Upper lobe of left lung (tissue), 6 donors: ENCODE data around the gene CD14. TPM values are rescaled to one million over a fixed set of nuclear protein-coding genes. Genes with fewer than 3 reads are reported as not detected.
A peak's percentile ranks its signal among the peaks of the same experiment; 100 is the strongest.
"Not testable (repeated sequence)": the region's sequence is repeated elsewhere in the genome, so short reads cannot be mapped to it uniquely, and the experiment has no call there.

ENCODE experiments used
- ATAC-seq, 2 donors: fragments of 200-7000 bp; cut with Tn5 transposase; one replicate each; pipeline ENCODE4 v1.9.1; 2022; ENCODE audit warnings: mild to moderate bottlenecking in 2 of 2, moderate library complexity in 2 of 2; ENCODE audit not compliant: low FRiP score in 2 of 2
- DNase-seq, 2 donors: peaks; one replicate each; pipeline ENCODE4 v3.0.0-alpha.2; 2019 to 2020
- H3K27ac ChIP-seq, 4 donors: fragments of 200-600 bp; sonication (generic); one replicate each; pipeline ENCODE4 v1.5.1; 2016 to 2019
- H3K27me3 ChIP-seq, 4 donors: fragments of 200-600 bp; sonication (generic); one replicate each; pipeline ENCODE4 v1.5.1; 2017 to 2019
- H3K36me3 ChIP-seq, 4 donors: fragments of 200-600 bp; sonication (generic); one replicate each; pipeline ENCODE4 v1.5.1; 2016 to 2019
- H3K4me1 ChIP-seq, 4 donors: fragments of 200-600 bp; sonication (generic); one replicate each; pipeline ENCODE4 v1.5.1; 2018 to 2019
- H3K4me3 ChIP-seq, 4 donors: fragments of 200-600 bp; sonication (generic); one replicate each; pipeline ENCODE4 v1.5.1; 2017 to 2019; ENCODE audit warnings: mild to moderate bottlenecking in 2 of 4, moderate library complexity in 1 of 4
- H3K9me3 ChIP-seq, 4 donors: fragments of 200-600 bp; sonication (generic); one replicate each; pipeline ENCODE4 v1.5.1; 2018 to 2019
- EP300 ChIP-seq, 4 donors: sonication (generic); formaldehyde crosslinking; IDR thresholded peaks; one replicate each; pipeline ENCODE4 v1.5.1; 2017; ENCODE audit warnings: antibody characterized with exemption in 4 of 4, control low read depth in 2 of 4
- POLR2A ChIP-seq, 4 donors: fragments of 450-650 bp; IDR thresholded peaks; one replicate each; pipeline ENCODE4 v1.5.1; 2016 to 2017; ENCODE audit warnings: antibody characterized with exemption in 4 of 4, mild to moderate bottlenecking in 2 of 4
- POLR2AphosphoS5 ChIP-seq, 2 donors: sonication (generic); formaldehyde crosslinking; IDR thresholded peaks; one replicate each; pipeline ENCODE4 v1.5.1; 2017; ENCODE audit warnings: antibody characterized with exemption in 2 of 2
- WGBS, 2 donors: methylation state at CpG; one replicate each; pipeline ENCODE4 v1.1.5; 2017 to 2018; 5-methylcytosine and 5-hydroxymethylcytosine counted together
- total RNA-seq, 6 donors: library from RNA; depleted of rRNA in 4 of 6; stranded (reverse); fragments of >200 nt in 4 of 6; gene quantifications; one replicate each; pipeline versions ENCODE4 v1.1.0 to v1.2.1, GENCODE V29; 2016 to 2021
- TF ChIP-seq, protein P1 (sequence below), 6 experiments: fragments of 450-650 bp in 4 of 6; fragments of 200-600 bp in 2 of 6; sonication (generic) in 2 of 6; IDR thresholded peaks; one replicate each; pipeline ENCODE4 v1.5.1; 2016 to 2019; ENCODE audit warnings: antibody characterized with exemption in 6 of 6
- donor health status: DM: no; HTN: no; CAD: no; lungs with moderate emphysema.
- donor health status: DM: no; HTN: yes; CAD: no; lungs with severe emphysema.

The CD14 gene
- total RNA-seq, 6 donors from 2014 or later = 27.3 to 195 (median 102) TPM

DNA sequence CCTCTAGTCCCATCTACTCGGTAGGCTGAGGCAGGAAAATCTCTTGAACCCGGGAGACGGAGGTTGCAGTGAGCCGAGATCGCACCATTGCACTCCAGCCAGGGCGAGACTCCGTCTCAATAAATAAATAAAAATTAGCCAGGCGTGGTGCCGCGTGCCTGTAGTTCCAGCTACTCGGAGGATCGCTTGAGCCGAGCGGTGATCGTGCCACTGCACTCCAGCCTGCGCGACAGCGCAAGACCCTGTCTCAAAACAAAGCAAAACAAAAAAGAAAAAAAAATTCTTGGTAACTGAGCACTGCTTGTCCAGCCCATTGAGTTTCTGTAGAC lies 31.0 kb upstream of the CD14 start:
- H3K27me3 ChIP-seq = no peaks in the 10 kb centered on the region
- 17 to 22% methylated on average over 18 of the region's 18 CpGs for WGBS, 2 donors
- peaks cover 17 to 28% (median 19%) of the 10 kb centered on the region in 4 donors for H3K4me1 ChIP-seq
- peak overlapping the region; percentile 47 to 87 (median 86) for H3K4me3 ChIP-seq
- peaks cover 32 to 61% (median 51%) of the 10 kb centered on the region in 4 donors for H3K36me3 ChIP-seq
- DNase-seq (peak in 1 of 2 donors; percentile 61), ATAC-seq (no peak)
- H3K9me3 ChIP-seq = no peaks in the 10 kb centered on the region
- no peak for TF ChIP-seq POLR2AphosphoS5 (IDR thresholded peaks at IDR 0.05)
- no peak for TF ChIP-seq EP300 (IDR thresholded peaks at IDR 0.05)
- TF ChIP-seq, protein P1, sequence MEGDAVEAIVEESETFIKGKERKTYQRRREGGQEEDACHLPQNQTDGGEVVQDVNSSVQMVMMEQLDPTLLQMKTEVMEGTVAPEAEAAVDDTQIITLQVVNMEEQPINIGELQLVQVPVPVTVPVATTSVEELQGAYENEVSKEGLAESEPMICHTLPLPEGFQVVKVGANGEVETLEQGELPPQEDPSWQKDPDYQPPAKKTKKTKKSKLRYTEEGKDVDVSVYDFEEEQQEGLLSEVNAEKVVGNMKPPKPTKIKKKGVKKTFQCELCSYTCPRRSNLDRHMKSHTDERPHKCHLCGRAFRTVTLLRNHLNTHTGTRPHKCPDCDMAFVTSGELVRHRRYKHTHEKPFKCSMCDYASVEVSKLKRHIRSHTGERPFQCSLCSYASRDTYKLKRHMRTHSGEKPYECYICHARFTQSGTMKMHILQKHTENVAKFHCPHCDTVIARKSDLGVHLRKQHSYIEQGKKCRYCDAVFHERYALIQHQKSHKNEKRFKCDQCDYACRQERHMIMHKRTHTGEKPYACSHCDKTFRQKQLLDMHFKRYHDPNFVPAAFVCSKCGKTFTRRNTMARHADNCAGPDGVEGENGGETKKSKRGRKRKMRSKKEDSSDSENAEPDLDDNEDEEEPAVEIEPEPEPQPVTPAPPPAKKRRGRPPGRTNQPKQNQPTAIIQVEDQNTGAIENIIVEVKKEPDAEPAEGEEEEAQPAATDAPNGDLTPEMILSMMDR (IDR thresholded peaks at IDR 0.05) = no peak
- TF ChIP-seq POLR2A (IDR thresholded peaks at IDR 0.05) = no peak
- H3K27ac ChIP-seq = peak overlapping the region; percentile 87 to 94 (median 93)

DNA sequence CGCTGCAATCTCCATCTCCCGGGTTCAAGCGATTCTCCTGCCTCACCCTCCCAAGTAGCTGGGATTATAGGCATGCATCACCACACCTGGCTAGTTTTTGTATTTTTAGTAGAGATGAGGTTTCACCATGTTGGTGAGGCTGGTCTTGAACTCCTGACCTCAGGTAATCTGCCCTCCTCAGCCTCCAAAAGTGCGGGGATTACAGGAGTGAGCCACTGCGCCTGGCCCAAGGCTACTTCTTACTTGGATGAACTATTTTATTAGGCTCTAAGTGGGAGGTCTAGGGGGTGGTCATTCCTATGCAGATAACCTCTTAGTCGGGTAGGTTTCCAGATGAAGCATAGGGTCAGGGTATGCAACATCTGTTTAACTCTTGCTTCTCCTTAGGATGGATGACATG lies 27.4 kb upstream of the CD14 start:
- H3K9me3 ChIP-seq, H3K27me3 ChIP-seq, ATAC-seq, DNase-seq, H3K27ac ChIP-seq, H3K4me3 ChIP-seq: not testable (repeated sequence)
- WGBS, 2 donors = 84 to 95% methylated on average over 6 of the region's 6 CpGs
- H3K36me3 ChIP-seq = peaks cover 52 to 79% (median 74%) of the 10 kb centered on the region in 4 donors
- H3K4me1 ChIP-seq = peaks cover 5 to 10% (median 7%) of the 10 kb centered on the region in 4 donors

DNA sequence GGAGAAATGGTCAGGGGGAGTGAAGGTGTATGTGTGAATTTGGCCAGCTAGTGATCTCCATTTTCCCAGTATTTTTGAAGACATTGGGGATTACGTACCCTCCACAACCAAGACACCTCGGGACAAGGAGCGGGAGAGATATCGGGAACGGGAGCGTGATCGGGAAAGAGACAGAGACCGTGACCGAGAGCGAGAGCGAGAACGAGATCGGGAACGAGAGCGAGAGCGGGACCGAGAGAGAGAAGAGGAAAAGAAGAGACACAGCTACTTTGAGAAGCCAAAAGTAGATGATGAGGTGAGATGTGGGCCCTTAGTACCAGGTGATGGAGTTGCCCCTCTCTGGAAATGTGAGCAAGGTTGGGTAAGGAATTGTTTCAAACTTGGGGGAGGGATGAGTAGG lies 25.9 kb upstream of the CD14 start:
- DNase-seq (no peak), ATAC-seq (no peak)
- peaks cover 3 to 5% (median 4%) of the 10 kb centered on the region in 4 donors for H3K4me1 ChIP-seq
- H3K27ac ChIP-seq = no peak overlapping the region
- H3K36me3 ChIP-seq = peaks cover 64 to 94% (median 88%) of the 10 kb centered on the region in 4 donors
- no peak for TF ChIP-seq POLR2AphosphoS5 (IDR thresholded peaks at IDR 0.05)
- TF ChIP-seq, protein P1 (IDR thresholded peaks at IDR 0.05) = no peak
- TF ChIP-seq EP300 (IDR thresholded peaks at IDR 0.05) = no peak
- no peak for TF ChIP-seq POLR2A (IDR thresholded peaks at IDR 0.05)
- H3K4me3 ChIP-seq = no peak overlapping the region
- no peaks in the 10 kb centered on the region for H3K27me3 ChIP-seq
- WGBS, 2 donors = 93 to 97% methylated on average over 17 of the region's 17 CpGs
- no peaks in the 10 kb centered on the region for H3K9me3 ChIP-seq

DNA sequence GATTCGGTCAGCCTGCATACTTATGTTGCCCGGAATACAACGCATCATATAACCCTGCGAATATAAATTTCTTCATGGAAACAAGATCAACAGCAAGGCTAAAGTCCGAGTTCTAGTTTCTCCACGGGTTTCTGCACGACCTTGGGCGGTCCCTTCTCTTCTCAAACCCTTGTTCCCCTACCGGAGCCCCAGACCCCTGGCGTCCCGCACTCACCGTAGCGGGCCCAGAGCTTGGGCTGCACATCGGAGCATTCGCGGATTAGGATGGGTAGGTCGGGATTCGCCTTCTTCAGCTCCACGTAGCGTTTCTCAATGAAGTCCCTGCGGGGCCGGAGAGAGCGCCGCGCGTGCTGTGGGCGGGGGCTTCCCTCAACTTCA lies 14.1 kb upstream of the CD14 start:
- peaks cover 21 to 30% (median 25%) of the 10 kb centered on the region in 4 donors for H3K4me1 ChIP-seq
- ATAC-seq (peak; percentile 36 to 65), DNase-seq (no peak)
- H3K36me3 ChIP-seq = peaks cover 5 to 70% (median 50%) of the 10 kb centered on the region in 4 donors
- H3K4me3 ChIP-seq = peak overlapping the region; percentile 67 to 98 (median 88)
- H3K27me3 ChIP-seq = no peaks in the 10 kb centered on the region
- no peaks in the 10 kb centered on the region for H3K9me3 ChIP-seq
- peak overlapping the region; percentile 83 to 91 (median 86) for H3K27ac ChIP-seq
- 1 to 2% methylated on average over 19 to 27 of the region's 27 CpGs for WGBS, 2 donors
- TF ChIP-seq POLR2A (IDR thresholded peaks at IDR 0.05) (no peak), POLR2AphosphoS5 (IDR thresholded peaks at IDR 0.05) (no peak), EP300 (IDR thresholded peaks at IDR 0.05) (no peak)
- TF ChIP-seq, protein P1 (IDR thresholded peaks at IDR 0.05) = no peak

DNA sequence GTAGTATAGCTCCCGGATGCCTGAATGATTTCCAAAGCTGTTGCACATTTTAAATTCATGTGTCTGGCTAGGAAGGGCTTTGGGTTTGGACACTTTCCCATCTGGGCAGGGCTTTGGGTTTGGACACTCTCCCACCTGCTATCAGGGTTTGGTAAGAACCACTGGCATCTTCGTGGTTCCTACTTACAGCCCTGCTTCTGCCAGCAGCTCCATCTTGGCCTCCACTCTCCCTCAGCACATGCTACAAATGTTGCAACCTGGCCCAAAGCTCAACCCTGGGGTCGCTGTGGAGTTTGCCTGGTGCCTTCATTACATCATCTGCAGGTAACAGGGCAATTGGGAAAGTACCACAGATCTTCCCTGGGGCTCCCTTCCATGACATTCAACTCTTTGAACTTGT lies 9.7 kb upstream of the CD14 start:
- TF ChIP-seq, protein P1 (IDR thresholded peaks at IDR 0.05) = no peak
- TF ChIP-seq POLR2A (IDR thresholded peaks at IDR 0.05) = no peak
- TF ChIP-seq POLR2AphosphoS5 (IDR thresholded peaks at IDR 0.05) = no peak
- TF ChIP-seq EP300 (IDR thresholded peaks at IDR 0.05) = no peak
- Histone ChIP-seq H3K36me3 (peaks cover 0 to 42% (median 22%) of the 10 kb centered on the region in 4 donors), H3K27ac (no peak overlapping the region), H3K4me1 (peaks cover 25 to 31% (median 29%) of the 10 kb centered on the region in 4 donors), H3K9me3 (no peaks in the 10 kb centered on the region), H3K4me3 (no peak overlapping the region), H3K27me3 (no peaks in the 10 kb centered on the region)
- 58 to 62% methylated on average over 2 to 3 of the region's 3 CpGs for WGBS, 2 donors
- no peak for DNase-seq
- no peak for ATAC-seq
